ENCODE data around the gene AQP12B.
"Not testable (repeated sequence)": the region's sequence is repeated elsewhere in the genome, so short reads cannot be mapped to it uniquely, and the experiment has no call there.

DNA sequence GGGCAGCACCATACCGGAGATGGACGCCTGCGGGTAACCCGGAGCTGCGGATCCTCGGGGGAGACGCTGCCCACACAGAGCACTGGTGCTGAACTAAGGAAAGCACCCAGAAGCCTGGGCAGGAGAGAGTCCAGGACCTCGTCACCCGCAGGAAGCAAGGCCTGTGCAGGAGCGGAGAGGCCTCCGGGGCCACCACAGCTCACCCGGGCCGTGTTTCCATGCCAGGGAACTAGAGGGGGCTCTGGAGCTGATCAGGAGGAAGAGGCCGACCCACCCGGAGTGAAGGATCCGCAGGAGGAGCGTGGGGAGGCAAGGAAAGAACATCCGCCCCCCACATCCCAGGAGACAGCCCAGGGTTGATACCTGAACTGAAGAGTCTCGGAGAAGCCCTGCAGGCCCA is 3.8 kb downstream of the AQP12B start:
- not testable (repeated sequence) for TF ChIP-seq POLR2A (IDR thresholded peaks at IDR 0.05; ENCODE audit: low read length); GATA1 (IDR thresholded peaks at IDR 0.05; ENCODE audit: low read depth, low read length)
